ENCODE measurements around the gene FYN.

The FYN gene

GRCh38 chr6:111736005-111736608 lies 137.1 kb downstream of the FYN start:
- no peak for DNase-seq (ENCODE audit: low read depth)

DNA sequence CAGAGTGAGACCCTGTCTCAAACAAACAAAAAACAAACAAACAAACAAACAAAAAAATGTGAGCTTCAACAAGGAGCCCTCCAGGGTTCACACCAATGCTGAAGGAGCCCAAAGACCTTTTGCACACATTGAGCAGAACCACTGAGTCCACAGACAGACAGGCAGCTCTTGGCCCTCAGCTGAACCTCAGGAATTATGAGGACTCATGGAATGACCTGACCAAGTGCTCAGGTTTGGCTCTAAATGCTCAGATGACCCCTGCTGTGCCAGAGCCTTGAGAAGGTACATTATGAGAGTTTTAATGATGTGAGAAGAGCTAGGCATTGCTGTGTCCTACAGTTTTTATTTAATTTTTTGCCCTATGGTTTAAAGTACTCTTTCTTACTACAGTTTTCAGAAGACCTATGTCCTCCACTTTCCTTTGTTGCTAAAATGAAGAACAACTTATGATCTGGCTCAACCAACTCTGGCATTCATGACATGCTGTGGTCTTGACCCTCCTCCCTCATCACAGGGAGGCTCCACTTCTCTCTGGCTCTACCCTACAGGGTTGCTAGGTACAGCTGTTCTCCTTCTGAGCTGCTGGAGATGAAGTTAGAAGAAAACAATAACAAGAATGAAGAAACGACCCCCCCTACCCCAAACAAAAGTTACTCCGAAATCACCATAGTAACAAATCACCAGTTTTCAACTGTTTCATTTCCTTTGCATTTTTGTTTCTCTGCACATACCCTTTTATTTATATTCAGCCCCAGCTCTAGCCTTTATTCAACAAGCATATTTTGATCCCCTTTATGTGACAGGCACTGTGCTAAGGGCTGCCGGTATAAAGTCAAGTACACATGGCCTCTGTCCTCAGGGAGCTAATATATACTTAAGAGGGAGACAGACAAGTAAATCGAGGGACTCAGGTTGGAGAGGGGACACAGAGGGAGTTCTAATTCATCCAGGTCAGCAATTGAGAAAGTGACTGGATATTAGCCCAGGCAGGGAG lies 138.9 kb downstream of the FYN start:
- TF ChIP-seq CTCF (IDR thresholded peaks at IDR 0.05; ENCODE audit: low read depth, low read length, missing control alignments): no peak
- no peak for DNase-seq (ENCODE audit: low read depth)
- H3K4me3 ChIP-seq (ENCODE audit: low read depth, low read length): no peak overlapping the region

More at GRCh38 chr6:111736005-111736608, 137.1 kb downstream of the FYN start:
- H3K4me3 ChIP-seq (ENCODE audit: low read depth, low read length): no peak overlapping the region
- TF ChIP-seq CTCF (IDR thresholded peaks at IDR 0.05; ENCODE audit: low read depth, low read length, missing control alignments): no peak

DNA sequence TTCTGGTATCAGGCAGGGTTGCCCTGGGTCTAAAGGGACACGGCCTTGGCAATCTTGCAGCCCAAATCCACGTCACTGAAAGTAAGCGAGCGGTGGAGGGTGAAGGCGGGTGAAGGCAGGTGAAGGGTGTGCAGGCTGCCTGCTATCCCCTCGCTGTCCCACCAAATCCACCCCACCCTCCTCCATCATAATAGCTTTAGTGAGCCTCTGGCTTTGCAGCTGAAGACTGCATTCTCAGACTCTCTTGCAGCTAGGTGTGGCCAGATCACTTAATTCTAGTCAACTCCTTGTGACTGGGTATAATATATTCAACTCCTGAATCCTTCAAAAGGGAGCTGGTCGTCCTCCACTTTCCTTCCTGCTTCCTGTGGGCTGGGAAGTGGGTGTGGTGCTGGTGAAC lies 140.9 kb downstream of the FYN start:
- no peak for DNase-seq (ENCODE audit: low read depth)
- no peak for TF ChIP-seq CTCF (IDR thresholded peaks at IDR 0.05; ENCODE audit: low read depth, low read length, missing control alignments)
- no peak overlapping the region for H3K4me3 ChIP-seq (ENCODE audit: low read depth, low read length)

- H3K4me3 ChIP-seq (ENCODE audit: low read depth, low read length): no peak overlapping the region
- no peak for TF ChIP-seq CTCF (IDR thresholded peaks at IDR 0.05; ENCODE audit: low read depth, low read length, missing control alignments)
- no peak for DNase-seq (ENCODE audit: low read depth)
These were observed 141.6 kb downstream of the FYN start for GRCh38 chr6:111731456-111732195.

GRCh38 chr6:111730864-111731263 lies 142.4 kb downstream of the FYN start:
- H3K4me3 ChIP-seq (ENCODE audit: low read depth, low read length): no peak overlapping the region
- no peak for DNase-seq (ENCODE audit: low read depth)
- no peak for TF ChIP-seq CTCF (IDR thresholded peaks at IDR 0.05; ENCODE audit: low read depth, low read length, missing control alignments)

DNA sequence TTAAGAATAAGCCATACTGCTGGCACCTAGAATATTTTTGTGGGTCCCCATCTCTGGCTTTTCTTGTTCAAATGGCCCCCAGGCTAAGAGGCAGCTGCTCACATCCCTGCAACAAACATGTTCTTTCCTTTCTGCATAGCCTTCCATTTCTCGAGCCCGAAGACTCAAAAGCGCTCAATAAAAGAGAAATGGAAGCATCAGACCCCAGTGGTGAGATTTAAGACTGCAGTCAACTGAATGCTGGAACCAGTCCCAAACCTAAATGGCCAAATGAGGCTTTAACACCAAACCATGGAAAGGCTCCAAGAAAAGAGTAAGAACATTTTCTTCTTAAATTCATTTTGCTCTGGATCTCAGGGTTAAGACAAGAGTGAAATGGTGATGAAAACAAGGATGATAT lies 145.4 kb downstream of the FYN start:
- no peak for DNase-seq (ENCODE audit: low read depth)
- no peak overlapping the region for H3K4me3 ChIP-seq (ENCODE audit: low read depth, low read length)
- TF ChIP-seq CTCF (IDR thresholded peaks at IDR 0.05; ENCODE audit: low read depth, low read length, missing control alignments): peak; percentile 48

All from GM12864 (cell line).